Left ventricle myocardium inferior (tissue), 1 donor: ENCODE results near the gene ZNF654. TPM values are rescaled to one million over a fixed set of nuclear protein-coding genes. Genes with fewer than 3 reads are reported as not detected.

Experiments
- DNase-seq: peaks from one replicate; pipeline ENCODE4 v3.0.0-alpha.2; 2020
- H3K27ac ChIP-seq: fragments of 200-600 bp; replicated peaks from 2 replicates; pipeline ENCODE4 v1.8.0; 2021
- H3K27me3 ChIP-seq: fragments of 200-600 bp; 2 replicates; pipeline ENCODE4 v1.8.0; 2021; ENCODE audit warnings: low read depth
- H3K36me3 ChIP-seq: fragments of 200-600 bp; 2 replicates; pipeline ENCODE4 v1.8.0; 2021
- H3K4me1 ChIP-seq: fragments of 200-600 bp; 2 replicates; pipeline ENCODE4 v1.8.0; 2021
- H3K4me3 ChIP-seq: fragments of 200-600 bp; 2 replicates; pipeline ENCODE4 v1.8.0; 2021; ENCODE audit warnings: mild to moderate bottlenecking, moderate library complexity
- H3K9me3 ChIP-seq: fragments of 200-600 bp; replicated peaks from 2 replicates; pipeline ENCODE4 v1.8.0; 2021
- CTCF ChIP-seq: fragments of 200-600 bp; IDR thresholded peaks from 2 replicates; pipeline ENCODE4 v1.8.0; 2021; ENCODE audit warnings: antibody characterized with exemption, mild to moderate bottlenecking, borderline replicate concordance
- intact Hi-C: fragments of 100-400 bp; cut with micrococcal nuclease; formaldehyde crosslinking; loops from one replicate; pipeline ENCODE4 v1.11.0; 2022
- total RNA-seq: library from RNA; stranded (reverse); fragmentation: NEBNext Ultra II Directional; extraction: Animal tissue kit (Norgen Biotek cat#: 25700); gene quantifications from one replicate; pipeline ENCODE4 v1.2.1, GENCODE V29; 2021
- donor health status: DM: no; HTN: yes; CAD: no; lungs with severe emphysema.

Gene ZNF654
- total RNA-seq, 1 donor from 2014 or later, result 9.9 TPM

GRCh38 chr3:88142094-88142624, 83.1 kb downstream of the ZNF654 start:
- H3K27me3 ChIP-seq, result no peaks in the 10 kb centered on the region
- TF ChIP-seq CTCF, result no peak
- H3K27ac ChIP-seq, result no peak overlapping the region
- H3K36me3 ChIP-seq, result peaks cover 34% of the 10 kb centered on the region
- no peaks in the 10 kb centered on the region for H3K9me3 ChIP-seq
- intact Hi-C loops, result no loop called here
- DNase-seq, result no peak
- H3K4me3 ChIP-seq, result no peak overlapping the region
- H3K4me1 ChIP-seq, result no peaks in the 10 kb centered on the region

- no peak for TF ChIP-seq CTCF
- Histone ChIP-seq H3K9me3 (no peaks in the 10 kb centered on the region), H3K4me1 (peaks cover 40% of the 10 kb centered on the region), H3K27ac (no peak overlapping the region), H3K36me3 (no peaks in the 10 kb centered on the region), H3K4me3 (no peak overlapping the region), H3K27me3 (no peaks in the 10 kb centered on the region)
- intact Hi-C loops, result no loop called here
- no peak for DNase-seq
These were observed 88.2 kb downstream of the ZNF654 start for GRCh38 chr3:88147261-88147660.

GRCh38 chr3:88148651-88149050, 89.6 kb downstream of the ZNF654 start:
- TF ChIP-seq CTCF, result no peak
- Histone ChIP-seq H3K36me3 (peaks cover 7% of the 10 kb centered on the region), H3K27me3 (no peaks in the 10 kb centered on the region), H3K4me1 (peaks cover 52% of the 10 kb centered on the region), H3K27ac (no peak overlapping the region), H3K9me3 (no peaks in the 10 kb centered on the region), H3K4me3 (peak overlapping the region; percentile 85)
- no peak for DNase-seq
- intact Hi-C loops, result no loop called here

- H3K4me1 ChIP-seq, result peaks cover 52% of the 10 kb centered on the region
- no peak for TF ChIP-seq CTCF
- H3K27ac ChIP-seq, result peak overlapping the region; percentile 93
- H3K36me3 ChIP-seq, result peaks cover 11% of the 10 kb centered on the region
- H3K27me3 ChIP-seq, result no peaks in the 10 kb centered on the region
- H3K4me3 ChIP-seq, result peak overlapping the region; percentile 85
- intact Hi-C loops, result no loop called here
- no peak for DNase-seq
- no peaks in the 10 kb centered on the region for H3K9me3 ChIP-seq
These were observed 90.0 kb downstream of the ZNF654 start for GRCh38 chr3:88149101-88149508.

GRCh38 chr3:88149509-88150362, 90.7 kb downstream of the ZNF654 start, which contains the start of gene C3orf38:
Gene C3orf38, plus strand, starts transcription at chr3:88149959. Its CDS starts 94 bp downstream, at chr3:88150053.
- Histone ChIP-seq H3K4me3 (peak within 1 kb of the TSS; percentile 85), H3K4me1 (peaks cover 52% of the 10 kb centered on the region), H3K27ac (peak within 1 kb of the TSS; percentile 93), H3K36me3 (peaks cover 18% of the 10 kb centered on the region), H3K9me3 (no peaks in the 10 kb centered on the region), H3K27me3 (no peaks in the 10 kb centered on the region)
- TF ChIP-seq CTCF, result no peak
- intact Hi-C loops, result no loop called here
- DNase-seq, result peak; percentile 87
